NCI-H748 (cell line): Measurements from ENCODE around the gene NOP14.
"Not testable (repeated sequence)": the region's sequence is repeated elsewhere in the genome, so short reads cannot be mapped to it uniquely, and the experiment has no call there.

Experiments
- DNase-seq: peaks from one replicate; lab custom pipeline; 2025; ENCODE audit not compliant: unreplicated experiment; lab: John Stamatoyannopoulos, UW

The NOP14 gene

GRCh38 chr4:2942532-2943363, 20.5 kb downstream of the NOP14 start:
- DNase-seq = no peak

GRCh38 chr4:2942037-2942531, 21.1 kb downstream of the NOP14 start:
- no peak for DNase-seq

GRCh38 chr4:2941138-2942036, 21.8 kb downstream of the NOP14 start:
- DNase-seq = no peak

GRCh38 chr4:2940267-2941137, 22.7 kb downstream of the NOP14 start:
- no peak for DNase-seq

- DNase-seq = no peak
Observed at GRCh38 chr4:2939383-2940243, 23.6 kb downstream of the NOP14 start.

- no peak for DNase-seq
Observed at GRCh38 chr4:2938906-2939305, 24.3 kb downstream of the NOP14 start.

- not testable (repeated sequence) for DNase-seq
Observed at GRCh38 chr4:2938411-2938810, 24.8 kb downstream of the NOP14 start.

GRCh38 chr4:2937986-2938385, 25.2 kb downstream of the NOP14 start:
- DNase-seq = no peak

- DNase-seq = no peak
Observed at GRCh38 chr4:2937146-2937857, 25.9 kb downstream of the NOP14 start.

GRCh38 chr4:2936773-2937145, 26.4 kb downstream of the NOP14 start:
- no peak for DNase-seq

GRCh38 chr4:2935762-2936743, 27.2 kb downstream of the NOP14 start:
- DNase-seq = no peak

GRCh38 chr4:2934813-2935761, 28.1 kb downstream of the NOP14 start:
- DNase-seq = peak; percentile 74

- no peak for DNase-seq
Observed at GRCh38 chr4:2934077-2934812, 29.0 kb downstream of the NOP14 start.

GRCh38 chr4:2933566-2934076, 29.6 kb downstream of the NOP14 start:
- no peak for DNase-seq

GRCh38 chr4:2932951-2933565, 30.1 kb downstream of the NOP14 start:
- DNase-seq = no peak
